IPS-18a (cell line): ENCODE data around the gene LRRIQ1.

Source experiments
- H3K27ac ChIP-seq: one replicate; pipeline ENCODE4 v1.5.1; 2013; ENCODE audit warnings: low read length
- H3K27me3 ChIP-seq: one replicate; pipeline ENCODE4 v1.6.1; 2013; ENCODE audit warnings: mild to moderate bottlenecking, low read length; ENCODE audit not compliant: control insufficient read depth, insufficient read depth
- H3K36me3 ChIP-seq: one replicate; pipeline ENCODE4 v1.6.1; 2013; ENCODE audit warnings: low read depth, low read length; ENCODE audit not compliant: control insufficient read depth
- H3K4me1 ChIP-seq: one replicate; pipeline ENCODE4 v1.6.1; 2013; ENCODE audit warnings: low read depth, low read length; ENCODE audit not compliant: control insufficient read depth
- H3K4me3 ChIP-seq: one replicate; pipeline ENCODE4 v1.5.1; 2013; ENCODE audit warnings: low read length
- H3K9ac ChIP-seq: one replicate; pipeline ENCODE4 v1.6.1; 2013; ENCODE audit warnings: mild to moderate bottlenecking, low read length, moderate library complexity
- H3K9me3 ChIP-seq: one replicate; pipeline ENCODE4 v1.6.1; 2013; ENCODE audit warnings: low read depth, low read length; ENCODE audit not compliant: control insufficient read depth

Gene LRRIQ1

GRCh38 chr12:85059594-85059993 lies 23.4 kb downstream of the LRRIQ1 start:
- Histone ChIP-seq H3K9me3 (no peaks in the 10 kb centered on the region), H3K4me1 (no peaks in the 10 kb centered on the region)

DNA sequence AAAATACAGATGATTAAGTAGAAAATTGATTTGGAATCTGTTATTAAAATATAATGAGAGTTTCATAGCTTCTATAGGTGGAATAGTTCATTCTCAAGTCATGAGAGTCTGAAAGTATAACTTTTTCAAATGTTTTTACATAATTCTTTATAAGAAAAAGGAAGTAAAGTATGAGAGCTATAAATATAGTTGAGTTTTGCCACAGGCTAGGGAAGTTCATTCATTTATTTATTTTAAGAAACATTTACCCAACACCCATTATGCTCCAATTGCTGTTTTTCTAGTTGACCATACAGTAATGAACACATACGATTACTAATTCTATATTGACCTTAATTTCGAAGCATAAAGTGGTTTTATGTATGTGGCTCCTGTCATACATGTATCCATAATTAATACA lies 24.8 kb downstream of the LRRIQ1 start:
- no peak overlapping the region for H3K27ac ChIP-seq
- H3K4me1 ChIP-seq, result no peaks in the 10 kb centered on the region
- no peaks in the 10 kb centered on the region for H3K27me3 ChIP-seq
- H3K9ac ChIP-seq, result no peak overlapping the region
- H3K36me3 ChIP-seq, result no peaks in the 10 kb centered on the region
- no peak overlapping the region for H3K4me3 ChIP-seq
- H3K9me3 ChIP-seq, result no peaks in the 10 kb centered on the region

More at GRCh38 chr12:85059594-85059993, 23.4 kb downstream of the LRRIQ1 start:
- Histone ChIP-seq H3K4me3 (no peak overlapping the region), H3K36me3 (no peaks in the 10 kb centered on the region), H3K27me3 (no peaks in the 10 kb centered on the region), H3K27ac (no peak overlapping the region), H3K9ac (no peak overlapping the region)

DNA sequence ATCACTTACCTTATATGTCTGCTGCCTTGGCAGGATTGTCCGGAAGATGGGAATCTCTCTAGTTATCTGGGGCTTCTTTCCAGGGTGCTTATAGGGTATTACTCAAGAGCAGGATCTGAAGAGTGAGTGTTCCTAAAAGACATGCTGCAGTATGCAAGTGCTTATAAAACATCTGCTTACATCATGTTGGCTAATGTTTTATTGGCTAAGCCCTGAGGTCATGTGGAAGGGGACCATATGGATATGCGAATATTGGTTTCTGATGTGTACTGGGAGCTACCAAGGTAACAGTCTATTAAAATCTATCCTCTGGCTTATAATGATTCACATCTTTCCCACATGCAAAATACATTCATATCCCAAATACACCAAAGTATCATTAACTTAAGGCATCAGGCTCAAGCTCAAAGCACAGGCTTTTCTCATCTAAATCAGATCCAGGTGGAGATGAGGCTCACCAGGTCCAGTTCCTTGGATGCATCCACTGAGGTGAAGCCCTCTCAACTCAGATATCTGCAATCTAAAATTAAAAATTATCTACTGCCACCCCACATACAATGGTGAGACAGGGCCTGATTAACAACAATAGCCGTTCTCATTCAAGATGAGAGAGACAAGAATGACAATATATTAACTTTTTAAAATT lies 29.8 kb downstream of the LRRIQ1 start:
- Histone ChIP-seq H3K36me3 (no peaks in the 10 kb centered on the region), H3K4me3 (no peak overlapping the region), H3K27me3 (no peaks in the 10 kb centered on the region), H3K27ac (no peak overlapping the region), H3K9ac (no peak overlapping the region), H3K9me3 (no peaks in the 10 kb centered on the region), H3K4me1 (no peaks in the 10 kb centered on the region)

DNA sequence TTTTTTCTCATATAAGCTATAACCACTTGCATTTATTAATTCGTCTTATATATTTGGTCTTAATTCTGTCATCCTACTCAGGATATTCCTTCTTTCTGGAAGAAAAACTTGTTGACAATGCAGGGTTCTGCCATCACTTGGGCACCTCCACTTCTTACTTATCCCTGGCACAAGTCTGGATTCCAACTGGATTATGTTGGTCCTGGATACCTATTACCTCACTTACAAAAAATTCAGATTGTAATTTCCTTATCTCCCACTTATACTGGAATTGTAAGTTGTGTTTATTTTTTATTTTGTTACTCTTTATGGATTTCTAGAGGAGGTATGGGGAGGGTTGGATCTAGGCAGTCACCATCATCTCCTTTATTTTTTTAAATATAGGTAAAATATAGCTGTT lies 36.7 kb downstream of the LRRIQ1 start:
- no peaks in the 10 kb centered on the region for H3K36me3 ChIP-seq
- no peak overlapping the region for H3K4me3 ChIP-seq
- H3K27ac ChIP-seq, result no peak overlapping the region
- no peaks in the 10 kb centered on the region for H3K9me3 ChIP-seq
- no peaks in the 10 kb centered on the region for H3K27me3 ChIP-seq
- peaks cover 3% of the 10 kb centered on the region for H3K4me1 ChIP-seq
- no peak overlapping the region for H3K9ac ChIP-seq

- Histone ChIP-seq H3K27me3 (no peaks in the 10 kb centered on the region), H3K9me3 (no peaks in the 10 kb centered on the region), H3K4me3 (no peak overlapping the region), H3K27ac (no peak overlapping the region), H3K36me3 (no peaks in the 10 kb centered on the region), H3K9ac (no peak overlapping the region), H3K4me1 (peaks cover 3% of the 10 kb centered on the region)
These were observed 40.7 kb downstream of the LRRIQ1 start for GRCh38 chr12:85076688-85077430.

DNA sequence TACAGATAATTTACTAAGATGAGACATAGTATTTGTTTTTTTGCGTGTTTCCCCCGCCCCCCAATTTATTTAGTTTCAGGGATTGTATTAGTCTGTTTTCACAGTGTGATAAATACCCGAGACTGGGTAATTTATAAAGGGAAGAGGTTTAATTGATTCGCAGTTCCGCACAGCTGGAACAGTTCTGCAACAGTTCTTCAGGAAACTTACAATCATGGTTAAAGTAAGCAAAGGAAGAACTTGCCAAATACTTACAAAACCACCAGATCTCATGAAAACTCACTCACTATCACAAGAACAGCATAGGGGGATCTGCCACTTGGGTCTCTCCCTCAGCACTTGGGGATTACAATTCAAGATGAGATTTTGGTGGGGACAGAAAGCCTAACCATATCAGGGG lies 48.9 kb downstream of the LRRIQ1 start:
- Histone ChIP-seq H3K9me3 (no peaks in the 10 kb centered on the region), H3K4me1 (peaks cover 3% of the 10 kb centered on the region), H3K27me3 (no peaks in the 10 kb centered on the region), H3K4me3 (no peak overlapping the region), H3K36me3 (no peaks in the 10 kb centered on the region), H3K9ac (no peak overlapping the region), H3K27ac (no peak overlapping the region)

GRCh38 chr12:85089792-85090191 lies 53.6 kb downstream of the LRRIQ1 start:
- Histone ChIP-seq H3K4me3 (no peak overlapping the region), H3K27ac (no peak overlapping the region), H3K9me3 (no peaks in the 10 kb centered on the region), H3K36me3 (no peaks in the 10 kb centered on the region), H3K4me1 (peaks cover 3% of the 10 kb centered on the region), H3K9ac (no peak overlapping the region), H3K27me3 (no peaks in the 10 kb centered on the region)

- H3K36me3 ChIP-seq, result no peaks in the 10 kb centered on the region
- H3K9me3 ChIP-seq, result no peaks in the 10 kb centered on the region
- no peak overlapping the region for H3K9ac ChIP-seq
- no peak overlapping the region for H3K27ac ChIP-seq
- peaks cover 3% of the 10 kb centered on the region for H3K4me1 ChIP-seq
- H3K27me3 ChIP-seq, result no peaks in the 10 kb centered on the region
- H3K4me3 ChIP-seq, result no peak overlapping the region
These were observed 56.7 kb downstream of the LRRIQ1 start for GRCh38 chr12:85092814-85093370.

DNA sequence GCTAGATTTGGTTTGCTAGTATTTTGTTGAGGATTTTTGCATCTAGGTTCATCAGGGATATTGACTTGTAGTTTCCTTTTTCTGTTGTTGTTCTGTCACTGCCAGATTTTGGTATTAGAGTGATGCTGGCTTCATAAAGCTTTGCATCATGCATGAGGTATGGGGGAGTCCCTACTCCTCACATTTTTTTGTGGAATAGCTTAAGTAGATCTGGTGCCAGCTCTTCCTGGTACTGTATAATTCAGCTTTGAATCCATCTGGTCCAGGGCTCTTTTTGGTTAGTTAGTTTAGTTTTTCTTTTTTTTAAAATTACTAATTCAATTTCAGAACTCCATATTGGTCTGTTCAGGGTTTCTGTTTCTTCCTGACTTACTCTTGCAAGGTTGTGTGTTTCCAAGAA lies 59.4 kb downstream of the LRRIQ1 start:
- H3K4me3 ChIP-seq, result no peak overlapping the region
- no peak overlapping the region for H3K9ac ChIP-seq
- no peak overlapping the region for H3K27ac ChIP-seq
- H3K27me3 ChIP-seq, result no peaks in the 10 kb centered on the region
- H3K36me3 ChIP-seq, result no peaks in the 10 kb centered on the region
- no peaks in the 10 kb centered on the region for H3K4me1 ChIP-seq
- no peaks in the 10 kb centered on the region for H3K9me3 ChIP-seq

- H3K27ac ChIP-seq, result no peak overlapping the region
These were observed 94.5 kb downstream of the LRRIQ1 start for GRCh38 chr12:85130646-85131045.

DNA sequence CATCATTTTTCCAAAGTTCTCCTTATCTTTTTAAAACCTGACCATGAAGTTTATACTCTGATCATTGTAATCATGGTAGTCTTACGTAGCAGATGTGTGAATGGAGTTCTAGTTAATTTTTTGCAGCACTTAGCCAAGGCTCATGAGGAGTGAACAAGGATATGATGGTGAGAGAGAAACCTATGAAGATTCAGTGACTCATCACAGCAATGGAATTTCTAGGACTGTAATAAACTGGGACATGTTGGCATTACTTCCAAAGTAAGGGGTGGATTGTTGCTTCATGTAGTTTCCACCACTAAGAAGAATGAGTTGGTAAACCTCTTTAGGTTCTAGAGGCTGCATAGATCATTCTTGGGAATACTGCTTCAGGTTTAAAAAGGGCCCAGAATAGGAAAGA lies 102.7 kb downstream of the LRRIQ1 start:
- H3K36me3 ChIP-seq, result no peaks in the 10 kb centered on the region
- H3K9me3 ChIP-seq, result no peaks in the 10 kb centered on the region
- no peaks in the 10 kb centered on the region for H3K27me3 ChIP-seq
- H3K4me3 ChIP-seq, result no peak overlapping the region
- peaks cover 5% of the 10 kb centered on the region for H3K4me1 ChIP-seq
- H3K9ac ChIP-seq, result no peak overlapping the region
- no peak overlapping the region for H3K27ac ChIP-seq

More at GRCh38 chr12:85130646-85131045, 94.5 kb downstream of the LRRIQ1 start:
- Histone ChIP-seq H3K9me3 (no peaks in the 10 kb centered on the region), H3K4me1 (peaks cover 5% of the 10 kb centered on the region), H3K27me3 (no peaks in the 10 kb centered on the region), H3K36me3 (no peaks in the 10 kb centered on the region), H3K4me3 (no peak overlapping the region), H3K9ac (no peak overlapping the region)

GRCh38 chr12:85147331-85147730 lies 111.2 kb downstream of the LRRIQ1 start:
- no peak overlapping the region for H3K4me3 ChIP-seq
- H3K9ac ChIP-seq, result no peak overlapping the region
- no peaks in the 10 kb centered on the region for H3K27me3 ChIP-seq
- H3K27ac ChIP-seq, result no peak overlapping the region
- no peaks in the 10 kb centered on the region for H3K36me3 ChIP-seq
- H3K4me1 ChIP-seq, result no peaks in the 10 kb centered on the region
- H3K9me3 ChIP-seq, result no peaks in the 10 kb centered on the region
